Heart right ventricle (tissue), 16 donors: ENCODE results near the gene COL26A1. TPM values are rescaled to one million over a fixed set of nuclear protein-coding genes. Genes with fewer than 3 reads are reported as not detected.

Experiments used
- ATAC-seq, 8 donors: fragments of 200-7000 bp; cut with Tn5 transposase; one replicate each; pipeline ENCODE4 v1.9.1; 2020; ENCODE audit warnings: mild to moderate bottlenecking in 8 of 8, moderate library complexity in 8 of 8, moderate number of reproducible peaks in 1 of 8
- DNase-seq, 2 donors: peaks; one replicate each; pipeline ENCODE4 v3.0.0-alpha.2; 2020
- H3K27ac ChIP-seq, 10 donors: fragments of 200-600 bp; sonication (generic) in 2 of 10; one replicate each; pipeline versions ENCODE4 v1.5.0 to v1.8.0; 2020 to 2022; ENCODE audit warnings: mild to moderate bottlenecking in 3 of 10
- H3K27me3 ChIP-seq, 7 donors: fragments of 200-600 bp; one replicate each; pipeline ENCODE4 v1.8.0; 2021 to 2022; ENCODE audit warnings: mild to moderate bottlenecking in 2 of 7
- H3K36me3 ChIP-seq, 9 donors: fragments of 200-600 bp; sonication (generic) in 1 of 9; one replicate each; pipeline versions ENCODE4 v1.5.0 to v1.8.0; 2020 to 2022; ENCODE audit warnings: mild to moderate bottlenecking in 2 of 9
- H3K4me1 ChIP-seq, 9 donors: fragments of 200-600 bp; sonication (generic) in 1 of 9; one replicate each; pipeline versions ENCODE4 v1.5.0 to v1.8.0; 2020 to 2022; ENCODE audit warnings: mild to moderate bottlenecking in 4 of 9
- H3K4me3 ChIP-seq, 10 donors: fragments of 200-600 bp; sonication (generic) in 2 of 10; one replicate each; pipeline versions ENCODE4 v1.5.0 to v1.8.0; 2020 to 2022; ENCODE audit warnings: mild to moderate bottlenecking in 7 of 10, moderate library complexity in 2 of 10
- H3K9me3 ChIP-seq, 11 donors: fragments of 200-600 bp in 10 of 11; sonication (generic) in 2 of 11; one replicate each; pipeline versions ENCODE4 v1.5.0 to v1.8.0; 2013 to 2022; ENCODE audit warnings: mild to moderate bottlenecking in 2 of 11, control low read depth in 1 of 11, moderate library complexity in 1 of 11
- WGBS, 2 donors: extraction: QIAGEN DNeasy Blood & Tissue Kit; methylation state at CpG; one replicate each; pipeline ENCODE4 v1.1.7; 2013; ENCODE audit warnings: inconsistent platforms in 1 of 2; 5-methylcytosine and 5-hydroxymethylcytosine counted together
- intact Hi-C, 10 donors: fragments of 100-400 bp; cut with DNase I; formaldehyde crosslinking; loops; one replicate each; pipeline versions ENCODE4 v1.11.1 to v1.14.2; 2022
- polyA plus RNA-seq, 2 donors: library from polyadenylated mRNA; stranded (reverse); fragments of 200-250 nt; gene quantifications; one replicate each; pipeline ENCODE4 v1.2.3, GENCODE V29; 2013
- total RNA-seq, 10 donors: library from RNA; stranded (reverse); fragmentation: NEBNext Ultra II Directional in 3 of 10; extraction: Animal tissue kit (Norgen Biotek cat#: 25700) in 3 of 10; gene quantifications; one replicate each; pipeline versions ENCODE4 v1.2.1 to v1.2.4, GENCODE V29; 2021 to 2023
- TF ChIP-seq, protein P1 (sequence below), 9 donors: fragments of 200-600 bp; sonication (generic) in 2 of 9; IDR thresholded peaks; one replicate each; pipeline versions ENCODE4 v1.5.0 to v1.8.0; 2021 to 2022; ENCODE audit warnings: antibody characterized with exemption in 9 of 9, mild to moderate bottlenecking in 5 of 9, moderate library complexity in 1 of 9
- donor health status: Arrhythmogenic right ventricular cardiomyopathy.
- donor health status: ischemic (EF 13 %, LVEDD 7.1; RV severe dilation, severe dysfunction).
- donor health status: healthy with polysubstance abuse.
- donor health status: DM: no; HTN: yes; CAD: no.
- donor health status: DM: no; HTN: no; CAD: no.
- donor health status: ischemic (EF 25% LVEDD 6.9; RV normal size, moderate dysfunction).
- donor health status: ischemic (EF 25% LVEDD 5.7; RV mildly dilated, moderate dysfunction).
- donor health status: healthy.
- donor health status: DM: yes; HTN: yes; CAD: no.
- donor health status: Ischemic cardiomyopathy.
- donor health status: ischemic (EF 35%, LVEDD 5.7; RV mildly dilated, moderate dysfunction).
- donor health status: nonischemic (EF 11% LVEDD 7.7; RV severe dilation, severe dysfunction).
- donor health status: DM: yes; HTN: yes; CAD: no.
- donor health status: PGD.
- donor health status: ischemic (EF 29% LVEDD 5.4; RV normal size, mild dysfunction).
- donor health status: nonischemic (EF 23%, LVEDD 6.1; RV moderate dilation, normal function).

COL26A1 gene
- total and polyA plus RNA-seq, 12 donors, result 0.07 to 0.50 TPM; not detected in 10

DNA sequence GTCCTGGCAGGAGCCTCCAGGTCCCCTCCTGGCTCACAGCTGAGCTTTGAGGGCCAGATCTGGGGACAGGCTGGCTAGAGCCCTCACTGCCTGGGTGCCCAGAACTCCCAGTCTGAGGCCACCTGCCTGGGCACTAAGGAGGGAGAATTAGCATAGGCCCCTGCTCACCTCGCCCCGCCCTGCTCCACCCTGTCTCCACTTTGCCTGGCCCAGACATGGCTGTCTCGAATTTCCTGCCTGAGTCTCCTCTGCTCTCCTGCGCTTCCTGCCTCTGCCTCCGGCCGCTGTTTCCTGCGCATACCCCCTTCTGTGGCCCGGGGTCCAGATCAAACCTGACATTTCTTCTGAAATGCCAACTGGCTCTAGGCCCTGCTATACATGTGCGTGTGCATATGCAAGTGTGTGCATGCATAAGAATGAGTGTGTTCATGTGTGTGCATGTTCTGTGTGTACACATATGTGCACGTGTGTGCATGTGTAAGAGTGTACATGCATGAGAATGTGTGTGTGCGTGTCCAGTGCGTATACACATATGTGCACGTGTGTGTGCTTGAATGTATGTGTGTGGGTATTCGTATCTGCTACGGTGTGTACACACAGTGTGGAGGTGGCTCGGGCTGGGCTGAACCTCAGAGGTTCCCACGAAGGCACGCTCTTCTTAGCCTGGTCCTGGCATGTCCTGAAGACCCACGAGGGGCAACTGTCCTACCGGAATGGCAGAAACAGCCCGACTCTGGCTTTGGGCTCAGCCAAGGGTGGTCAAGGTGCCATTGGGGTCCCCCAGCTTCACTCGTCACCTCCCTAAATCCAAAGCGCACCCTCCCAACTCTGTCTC, 201.5 kb downstream of the COL26A1 start:
- Histone ChIP-seq H3K36me3 (no peaks in the 10 kb centered on the region), H3K27ac (no peak overlapping the region), H3K9me3 (peaks cover 0 to 18% (median 0%) of the 10 kb centered on the region in 11 donors), H3K4me1 (peaks cover 0 to 12% (median 0%) of the 10 kb centered on the region in 9 donors), H3K4me3 (no peak overlapping the region), H3K27me3 (peaks cover 0 to 38% (median 5%) of the 10 kb centered on the region in 7 donors)
- ATAC-seq (no peak), DNase-seq (no peak)
- 71% methylated on average over 23 of the region's 23 CpGs for WGBS, 2 donors
- intact Hi-C loops, result no loop called here
- TF ChIP-seq, protein P1, sequence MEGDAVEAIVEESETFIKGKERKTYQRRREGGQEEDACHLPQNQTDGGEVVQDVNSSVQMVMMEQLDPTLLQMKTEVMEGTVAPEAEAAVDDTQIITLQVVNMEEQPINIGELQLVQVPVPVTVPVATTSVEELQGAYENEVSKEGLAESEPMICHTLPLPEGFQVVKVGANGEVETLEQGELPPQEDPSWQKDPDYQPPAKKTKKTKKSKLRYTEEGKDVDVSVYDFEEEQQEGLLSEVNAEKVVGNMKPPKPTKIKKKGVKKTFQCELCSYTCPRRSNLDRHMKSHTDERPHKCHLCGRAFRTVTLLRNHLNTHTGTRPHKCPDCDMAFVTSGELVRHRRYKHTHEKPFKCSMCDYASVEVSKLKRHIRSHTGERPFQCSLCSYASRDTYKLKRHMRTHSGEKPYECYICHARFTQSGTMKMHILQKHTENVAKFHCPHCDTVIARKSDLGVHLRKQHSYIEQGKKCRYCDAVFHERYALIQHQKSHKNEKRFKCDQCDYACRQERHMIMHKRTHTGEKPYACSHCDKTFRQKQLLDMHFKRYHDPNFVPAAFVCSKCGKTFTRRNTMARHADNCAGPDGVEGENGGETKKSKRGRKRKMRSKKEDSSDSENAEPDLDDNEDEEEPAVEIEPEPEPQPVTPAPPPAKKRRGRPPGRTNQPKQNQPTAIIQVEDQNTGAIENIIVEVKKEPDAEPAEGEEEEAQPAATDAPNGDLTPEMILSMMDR (IDR thresholded peaks at IDR 0.05), result no peak

DNA sequence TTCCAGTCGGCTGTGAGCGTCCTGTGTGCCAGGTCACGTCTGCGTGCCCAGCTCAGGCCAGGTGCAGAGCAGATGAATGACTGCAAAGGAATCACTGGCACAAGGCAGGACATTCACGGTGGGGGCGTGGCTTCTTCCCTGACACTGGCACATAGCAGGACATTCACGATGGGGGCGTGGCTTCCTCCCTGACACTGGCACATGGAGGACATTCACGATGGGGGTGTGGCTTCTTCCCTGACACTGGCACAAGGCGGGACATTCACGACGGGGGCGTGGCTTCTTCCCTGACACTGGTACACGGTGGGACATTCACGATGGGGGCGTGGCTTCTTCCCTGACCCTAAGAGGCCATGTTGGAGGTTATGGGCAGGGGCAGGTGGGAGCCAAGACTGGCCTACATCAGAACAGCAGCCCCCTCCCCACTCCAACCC, 202.1 kb downstream of the COL26A1 start:
- intact Hi-C loops, result no loop called here
- Histone ChIP-seq H3K27ac (no peak overlapping the region), H3K9me3 (peaks cover 0 to 24% (median 2%) of the 10 kb centered on the region in 11 donors), H3K4me3 (no peak overlapping the region), H3K36me3 (no peaks in the 10 kb centered on the region), H3K4me1 (peaks cover 0 to 12% (median 0%) of the 10 kb centered on the region in 9 donors), H3K27me3 (peaks cover 0 to 38% (median 5%) of the 10 kb centered on the region in 7 donors)
- DNase-seq (no peak), ATAC-seq (no peak)
- 36 to 37% methylated on average over 16 of the region's 16 CpGs for WGBS, 2 donors
- TF ChIP-seq, protein P1 (IDR thresholded peaks at IDR 0.05), result no peak

DNA sequence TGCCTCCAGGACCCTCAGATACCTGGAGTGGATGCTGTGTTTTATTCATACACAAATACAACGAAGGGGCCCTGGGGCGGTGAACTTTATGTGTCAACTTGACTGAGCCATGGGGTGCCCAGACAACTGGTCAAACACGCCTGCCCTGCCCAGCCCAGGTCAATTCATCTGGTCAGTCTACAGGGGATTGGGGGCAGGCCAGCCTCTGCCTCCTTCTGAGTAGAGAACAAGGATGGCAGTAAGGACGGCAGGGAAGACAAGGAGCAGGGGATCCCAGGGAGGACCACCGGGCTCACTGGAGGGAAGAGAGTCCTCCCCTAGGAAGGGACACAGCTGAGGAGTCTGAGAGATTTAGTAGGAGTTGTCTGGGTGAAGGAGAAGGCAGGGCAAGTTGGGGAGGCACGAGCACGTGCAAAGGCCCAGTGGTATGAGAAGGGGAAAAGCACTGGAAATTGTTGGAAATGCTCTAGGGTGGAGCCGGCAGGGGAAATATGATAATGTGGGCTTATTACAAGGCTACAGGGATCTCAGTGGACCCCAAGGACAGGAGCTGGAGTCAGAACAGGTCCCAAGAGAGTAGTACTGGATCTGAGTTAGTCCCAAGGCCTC, 203.0 kb downstream of the COL26A1 start:
- no peak overlapping the region for H3K4me3 ChIP-seq
- H3K27me3 ChIP-seq, result peaks cover 0 to 38% (median 5%) of the 10 kb centered on the region in 7 donors
- TF ChIP-seq, protein P1 (IDR thresholded peaks at IDR 0.05), result no peak
- ATAC-seq, result no peak
- H3K36me3 ChIP-seq, result no peaks in the 10 kb centered on the region
- intact Hi-C loops, result no loop called here
- peaks cover 0 to 12% (median 0%) of the 10 kb centered on the region in 9 donors for H3K4me1 ChIP-seq
- no peak for DNase-seq
- peaks cover 0 to 33% (median 7%) of the 10 kb centered on the region in 11 donors for H3K9me3 ChIP-seq
- no peak overlapping the region for H3K27ac ChIP-seq
- WGBS, 2 donors, result 76 to 88% methylated on average over 8 of the region's 8 CpGs

DNA sequence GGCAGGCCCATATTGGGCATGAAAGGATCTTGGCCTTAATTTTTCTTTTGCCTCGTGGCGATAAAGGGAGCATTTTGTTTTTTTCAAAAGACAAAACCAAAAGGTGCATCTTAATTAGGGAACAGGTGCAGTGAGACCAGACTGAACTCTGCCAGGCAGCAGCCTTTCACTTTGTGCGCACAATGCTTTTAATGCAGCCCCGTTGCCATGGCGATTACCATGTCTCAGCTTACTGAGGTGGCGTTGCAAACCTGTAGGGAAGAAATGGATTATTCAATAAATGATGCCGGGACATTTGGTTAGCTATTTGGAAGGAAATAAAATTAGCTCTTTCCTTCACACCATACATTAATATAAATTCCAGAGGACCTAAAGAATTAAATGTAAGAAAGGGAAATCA, 204.6 kb downstream of the COL26A1 start:
- ATAC-seq (no peak), DNase-seq (no peak)
- peaks cover 0 to 33% (median 4%) of the 10 kb centered on the region in 7 donors for H3K27me3 ChIP-seq
- intact Hi-C loops, result no loop called here
- peaks cover 0 to 12% (median 0%) of the 10 kb centered on the region in 9 donors for H3K4me1 ChIP-seq
- H3K27ac ChIP-seq, result no peak overlapping the region
- H3K4me3 ChIP-seq, result no peak overlapping the region
- H3K36me3 ChIP-seq, result no peaks in the 10 kb centered on the region
- H3K9me3 ChIP-seq, result peaks cover 0 to 46% (median 8%) of the 10 kb centered on the region in 11 donors
- WGBS, 2 donors, result 83 to 94% methylated on average over 7 of the region's 7 CpGs
- TF ChIP-seq, protein P1 (IDR thresholded peaks at IDR 0.05), result no peak
